Astrocyte (in vitro differentiated cells and primary cell): ENCODE data around the gene HEXIM1. TPM values are rescaled to one million over a fixed set of nuclear protein-coding genes. Genes with fewer than 3 reads are reported as not detected.

Source experiments
- DNase-seq: peaks from one replicate; pipeline ENCODE4 v3.0.0-alpha.2; 2010; ENCODE audit warnings: low read depth
- FAIRE-seq: peaks from 2 replicates; lab custom pipeline; 2011; peaks lifted over from hg19 to GRCh38; lab: Jason Lieb, UNC
- H2AFZ ChIP-seq: 2 replicates; pipeline ENCODE4 v1.6.0; 2012; ENCODE audit warnings: low read depth, low read length, inconsistent platforms
- H3K27ac ChIP-seq: 2 replicates; pipeline ENCODE4 v1.5.1; 2011; ENCODE audit warnings: low read depth, low read length, inconsistent platforms
- H3K27me3 ChIP-seq: 2 replicates; pipeline ENCODE4 v1.6.0; 2011; ENCODE audit warnings: low read length, inconsistent platforms; ENCODE audit not compliant: insufficient read depth
- H3K36me3 ChIP-seq: 2 replicates; pipeline ENCODE4 v1.5.1; 2011; ENCODE audit warnings: low read length, inconsistent platforms; ENCODE audit not compliant: insufficient read depth
- H3K4me1 ChIP-seq: 2 replicates; pipeline ENCODE4 v1.5.1; 2011; ENCODE audit warnings: low read length, inconsistent platforms; ENCODE audit not compliant: insufficient read depth
- H3K4me2 ChIP-seq: 2 replicates; pipeline ENCODE4 v1.6.0; 2012; ENCODE audit warnings: low read length, inconsistent platforms
- H3K4me3 ChIP-seq: 2 replicates; pipeline ENCODE4 v1.5.1; 2011; ENCODE audit warnings: low read depth, mild to moderate bottlenecking, low read length, inconsistent platforms; ENCODE audit not compliant: insufficient read depth
- H3K79me2 ChIP-seq: 2 replicates; pipeline ENCODE4 v1.6.0; 2012; ENCODE audit warnings: mild to moderate bottlenecking, low read length, inconsistent platforms; ENCODE audit not compliant: insufficient read depth
- H3K9ac ChIP-seq: 2 replicates; pipeline ENCODE4 v1.6.0; 2012; ENCODE audit warnings: mild to moderate bottlenecking, low read length, inconsistent platforms
- H3K9me3 ChIP-seq: 2 replicates; pipeline ENCODE4 v1.5.1; 2012; ENCODE audit warnings: low read depth, mild to moderate bottlenecking, low read length, inconsistent platforms; ENCODE audit not compliant: insufficient read depth
- H4K20me1 ChIP-seq: 2 replicates; pipeline ENCODE4 v1.6.0; 2012; ENCODE audit warnings: low read length, inconsistent platforms; ENCODE audit not compliant: insufficient read depth
- H3K27ac Mint-ChIP-seq: one replicate; pipeline ENCODE4 v1.8.0; 2021; ENCODE audit warnings: mild to moderate bottlenecking, mixed read lengths; ENCODE audit not compliant: unreplicated experiment
- H3K27me3 Mint-ChIP-seq: one replicate; pipeline ENCODE4 v1.8.0; 2021; ENCODE audit warnings: low read depth, mixed read lengths; ENCODE audit not compliant: unreplicated experiment
- H3K36me3 Mint-ChIP-seq: one replicate; pipeline ENCODE4 v1.8.0; 2021; ENCODE audit warnings: low read depth, mixed read lengths; ENCODE audit not compliant: unreplicated experiment
- H3K4me1 Mint-ChIP-seq: one replicate; pipeline ENCODE4 v1.8.0; 2021; ENCODE audit warnings: low read depth, mixed read lengths; ENCODE audit not compliant: unreplicated experiment
- H3K4me3 Mint-ChIP-seq: one replicate; pipeline ENCODE4 v1.8.0; 2021; ENCODE audit warnings: mild to moderate bottlenecking, moderate library complexity, mixed read lengths; ENCODE audit not compliant: unreplicated experiment
- H3K9me3 Mint-ChIP-seq: one replicate; pipeline ENCODE4 v1.8.0; 2021; ENCODE audit warnings: mild to moderate bottlenecking, mixed read lengths; ENCODE audit not compliant: unreplicated experiment
- CTCF ChIP-seq: IDR thresholded peaks from 2 replicates; pipeline ENCODE4 v1.5.1; 2011; ENCODE audit warnings: low read depth, mild to moderate bottlenecking, inconsistent platforms, low read length, moderate library complexity; ENCODE audit not compliant: insufficient read depth
- EZH2 ChIP-seq: IDR thresholded peaks from 2 replicates; pipeline ENCODE4 v1.6.1; 2012; ENCODE audit warnings: mild to moderate bottlenecking, low read length, inconsistent platforms; ENCODE audit not compliant: insufficient read depth
- total RNA-seq: library from RNA; stranded (reverse); gene quantifications from 2 replicates; pipeline ENCODE4 v1.2.1, GENCODE V29; 2021

The HEXIM1 gene
- total RNA-seq, 1 donor from 2014 or later = 44.5 TPM

- Histone ChIP-seq H3K4me2 (no peak overlapping the region), H3K4me1 (no peaks in the 10 kb centered on the region), H4K20me1 (no peaks in the 10 kb centered on the region), H3K9me3 (no peaks in the 10 kb centered on the region), H2AFZ (no peak overlapping the region), H3K27me3 (no peaks in the 10 kb centered on the region), H3K79me2 (no peaks in the 10 kb centered on the region), H3K4me3 (no peak overlapping the region), H3K36me3 (no peaks in the 10 kb centered on the region), H3K9ac (no peak overlapping the region), H3K27ac (no peak overlapping the region)
- DNase-seq = no peak
- no peaks in the 10 kb centered on the region for H3K27me3 Mint-ChIP-seq
- TF ChIP-seq EZH2 (no peak), CTCF (no peak)
- H3K27ac Mint-ChIP-seq = no peak overlapping the region
- H3K4me3 Mint-ChIP-seq = no peak overlapping the region
- H3K9me3 Mint-ChIP-seq = no peaks in the 10 kb centered on the region
- H3K4me1 Mint-ChIP-seq = peaks cover 5% of the 10 kb centered on the region
- H3K36me3 Mint-ChIP-seq = no peaks in the 10 kb centered on the region
- no peak for FAIRE-seq
Observed at GRCh38 chr17:45184144-45184543, 35.9 kb downstream of the HEXIM1 start.

GRCh38 chr17:45186801-45187354 is 38.6 kb downstream of the HEXIM1 start:
- Mint-ChIP-seq H3K27me3 (no peaks in the 10 kb centered on the region), H3K36me3 (no peaks in the 10 kb centered on the region), H3K4me3 (no peak overlapping the region), H3K4me1 (peaks cover 5% of the 10 kb centered on the region), H3K9me3 (no peaks in the 10 kb centered on the region), H3K27ac (no peak overlapping the region)
- H3K79me2 ChIP-seq = no peaks in the 10 kb centered on the region
- H2AFZ ChIP-seq = no peak overlapping the region
- no peak for TF ChIP-seq EZH2
- TF ChIP-seq CTCF = no peak
- H3K36me3 ChIP-seq = no peaks in the 10 kb centered on the region
- H4K20me1 ChIP-seq = no peaks in the 10 kb centered on the region
- FAIRE-seq = no peak
- no peak overlapping the region for H3K4me2 ChIP-seq
- H3K4me1 ChIP-seq = no peaks in the 10 kb centered on the region
- no peak overlapping the region for H3K27ac ChIP-seq
- no peak overlapping the region for H3K9ac ChIP-seq
- DNase-seq = no peak
- no peaks in the 10 kb centered on the region for H3K9me3 ChIP-seq
- H3K4me3 ChIP-seq = no peak overlapping the region
- H3K27me3 ChIP-seq = no peaks in the 10 kb centered on the region

- Histone ChIP-seq H3K9me3 (no peaks in the 10 kb centered on the region), H3K36me3 (no peaks in the 10 kb centered on the region), H3K4me3 (no peak overlapping the region), H3K4me2 (no peak overlapping the region), H2AFZ (no peak overlapping the region), H3K27me3 (no peaks in the 10 kb centered on the region), H4K20me1 (no peaks in the 10 kb centered on the region), H3K27ac (no peak overlapping the region), H3K79me2 (no peaks in the 10 kb centered on the region), H3K9ac (no peak overlapping the region), H3K4me1 (no peaks in the 10 kb centered on the region)
- Mint-ChIP-seq H3K27ac (no peak overlapping the region), H3K27me3 (peaks cover 2% of the 10 kb centered on the region), H3K4me1 (peaks cover 3% of the 10 kb centered on the region), H3K9me3 (no peaks in the 10 kb centered on the region), H3K36me3 (no peaks in the 10 kb centered on the region), H3K4me3 (no peak overlapping the region)
- no peak for TF ChIP-seq EZH2
- no peak for TF ChIP-seq CTCF
- FAIRE-seq (no peak), DNase-seq (no peak)
Observed at GRCh38 chr17:45189009-45189408, 40.7 kb downstream of the HEXIM1 start.
